HEK293 (cell line): ENCODE results near the gene METTL21A.

Experiments
- CTCF ChIA-PET: fragments of 350-600 bp; formaldehyde crosslinking; extraction: SDS; loops from one replicate; lab custom pipeline; 2021; ENCODE audit warnings: antibody characterized with exemption; lab: Yijun Ruan, JAX
- POLR2A ChIA-PET: fragments of 300-600 bp; formaldehyde crosslinking; extraction: SDS; loops from one replicate; lab custom pipeline; 2020; ENCODE audit warnings: antibody characterized with exemption, inconsistent platforms; lab: Yijun Ruan, JAX
- H3K27ac ChIP-seq: fragments of 200-500 bp; sonication (Bioruptor generic); 2 replicates; pipeline ENCODE4 v1.5.1; 2014; ENCODE audit warnings: low read depth, low read length, control low read depth, inconsistent platforms; ENCODE audit errors: extremely low read depth
- H3K36me3 ChIP-seq, 2 experiments: fragments of 200-500 bp in 1 of 2; sonication (Bioruptor generic) in 1 of 2; 1 replicate in 1 of 2; 2 replicates in 1 of 2; pipeline ENCODE4 v1.5.1; 2014 to 2017; ENCODE audit warnings: inconsistent platforms in 2 of 2, low read length in 2 of 2; ENCODE audit not compliant: control insufficient read depth in 2 of 2, insufficient read depth in 1 of 2
- H3K4me1 ChIP-seq: fragments of 200-500 bp; sonication (Bioruptor generic); 2 replicates; pipeline ENCODE4 v1.5.1; 2014; ENCODE audit warnings: mild to moderate bottlenecking, low read length, inconsistent platforms; ENCODE audit not compliant: control insufficient read depth, insufficient read depth
- H3K4me3 ChIP-seq: 2 replicates; pipeline ENCODE4 v1.5.1; 2011; ENCODE audit warnings: low read depth, mild to moderate bottlenecking, control low read depth, low read length, moderate library complexity
- H3K9me3 ChIP-seq: fragments of 200-500 bp; sonication (Bioruptor generic); 2 replicates; pipeline ENCODE4 v1.5.1; 2014; ENCODE audit warnings: low read depth, low read length, inconsistent platforms; ENCODE audit not compliant: control insufficient read depth, insufficient read depth
- BCL11B ChIP-seq: fragments of 450-650 bp; formaldehyde crosslinking; IDR thresholded peaks from 2 replicates; pipeline ENCODE4 v1.5.1; 2016; ENCODE audit warnings: low read depth, missing biosample characterization, missing genetic modification characterization
- HOXC10 ChIP-seq: sonication (generic); formaldehyde crosslinking; IDR thresholded peaks from 2 replicates; pipeline ENCODE4 v1.8.1; 2023; ENCODE audit warnings: mild to moderate bottlenecking, missing genetic modification reagents
- MYNN ChIP-seq: fragments of 450-650 bp; formaldehyde crosslinking; IDR thresholded peaks from 2 replicates; pipeline ENCODE4 v1.5.1; 2016; ENCODE audit warnings: missing biosample characterization, missing genetic modification characterization, borderline replicate concordance
- SALL2 ChIP-seq: fragments of 450-650 bp; formaldehyde crosslinking; IDR thresholded peaks from 2 replicates; pipeline ENCODE4 v1.5.0; 2017; ENCODE audit warnings: missing biosample characterization, mild to moderate bottlenecking, missing genetic modification characterization, borderline replicate concordance
- SCRT2 ChIP-seq: fragments of 450-650 bp; formaldehyde crosslinking; IDR thresholded peaks from 2 replicates; pipeline ENCODE4 v1.5.1; 2016; ENCODE audit warnings: missing biosample characterization, missing genetic modification characterization
- SETDB1 ChIP-seq: IDR thresholded peaks from one replicate; pipeline ENCODE4 v1.6.1; 2017; ENCODE audit warnings: mild to moderate bottlenecking, low read length, moderate library complexity, mixed read lengths; ENCODE audit not compliant: insufficient read length
- ZBTB7A ChIP-seq: fragments of 450-650 bp; formaldehyde crosslinking; IDR thresholded peaks from 2 replicates; pipeline ENCODE4 v1.5.1; 2016; ENCODE audit warnings: low read depth, missing biosample characterization, missing genetic modification characterization
- ZFP41 ChIP-seq: fragments of 450-650 bp; formaldehyde crosslinking; IDR thresholded peaks from 2 replicates; pipeline ENCODE4 v1.5.1; 2016; ENCODE audit warnings: missing biosample characterization, missing genetic modification characterization, borderline replicate concordance
- ZNF202 ChIP-seq: fragments of 450-650 bp; formaldehyde crosslinking; IDR thresholded peaks from 2 replicates; pipeline ENCODE4 v1.5.1; 2016; ENCODE audit warnings: missing biosample characterization, missing genetic modification characterization, borderline replicate concordance
- ZNF248 ChIP-seq: fragments of 450-650 bp; formaldehyde crosslinking; IDR thresholded peaks from 2 replicates; pipeline ENCODE4 v1.5.1; 2017; ENCODE audit warnings: missing biosample characterization, missing genetic modification characterization
- ZNF510 ChIP-seq: fragments of 450-650 bp; formaldehyde crosslinking; IDR thresholded peaks from 2 replicates; pipeline ENCODE4 v1.5.1; 2018; ENCODE audit warnings: mild to moderate bottlenecking, missing genetic modification characterization, missing biosample characterization; ENCODE audit not compliant: insufficient replicate concordance
- ZNF548 ChIP-seq: fragments of 450-650 bp; formaldehyde crosslinking; IDR thresholded peaks from 2 replicates; pipeline ENCODE4 v1.5.1; 2016; ENCODE audit warnings: missing biosample characterization, missing genetic modification characterization
- ZNF596 ChIP-seq: fragments of 450-650 bp; IDR thresholded peaks from 2 replicates; pipeline ENCODE4 v1.5.0; 2018; ENCODE audit warnings: missing biosample characterization, mild to moderate bottlenecking, missing genetic modification characterization, moderate library complexity
- ZNF792 ChIP-seq: fragments of 450-650 bp; formaldehyde crosslinking; IDR thresholded peaks from 2 replicates; pipeline ENCODE4 v1.5.1; 2016; ENCODE audit warnings: missing biosample characterization, missing genetic modification characterization
- ZSCAN16 ChIP-seq: fragments of 450-650 bp; formaldehyde crosslinking; IDR thresholded peaks from 2 replicates; pipeline ENCODE4 v1.5.1; 2016; ENCODE audit warnings: missing biosample characterization, missing genetic modification characterization
- TF ChIP-seq, protein P1 (sequence below): fragments of 450-650 bp; formaldehyde crosslinking; IDR thresholded peaks from 2 replicates; pipeline ENCODE4 v1.5.1; 2016; ENCODE audit warnings: missing biosample characterization, missing genetic modification characterization
- TF ChIP-seq, protein P2 (sequence below): fragments of 450-650 bp; formaldehyde crosslinking; IDR thresholded peaks from 2 replicates; pipeline ENCODE4 v1.5.1; 2016; ENCODE audit warnings: missing biosample characterization, missing genetic modification characterization
- TF ChIP-seq, protein P3 (sequence below): fragments of 450-650 bp; formaldehyde crosslinking; IDR thresholded peaks from 2 replicates; pipeline ENCODE4 v1.5.1; 2016; ENCODE audit warnings: missing biosample characterization, missing genetic modification characterization
- TF ChIP-seq, protein P4 (sequence below): fragments of 450-650 bp; formaldehyde crosslinking; IDR thresholded peaks from 2 replicates; pipeline ENCODE4 v1.5.1; 2016; ENCODE audit warnings: missing biosample characterization, missing genetic modification characterization
- TF ChIP-seq, protein P5 (sequence below): fragments of 450-650 bp; formaldehyde crosslinking; IDR thresholded peaks from 2 replicates; pipeline ENCODE4 v1.5.1; 2016; ENCODE audit warnings: missing biosample characterization, missing genetic modification characterization, low read depth
- TF ChIP-seq, protein P6 (sequence below): sonication (generic); formaldehyde crosslinking; IDR thresholded peaks from 2 replicates; pipeline ENCODE4 v1.8.1; 2022; ENCODE audit warnings: mild to moderate bottlenecking, moderate library complexity, missing genetic modification reagents

The METTL21A gene

DNA sequence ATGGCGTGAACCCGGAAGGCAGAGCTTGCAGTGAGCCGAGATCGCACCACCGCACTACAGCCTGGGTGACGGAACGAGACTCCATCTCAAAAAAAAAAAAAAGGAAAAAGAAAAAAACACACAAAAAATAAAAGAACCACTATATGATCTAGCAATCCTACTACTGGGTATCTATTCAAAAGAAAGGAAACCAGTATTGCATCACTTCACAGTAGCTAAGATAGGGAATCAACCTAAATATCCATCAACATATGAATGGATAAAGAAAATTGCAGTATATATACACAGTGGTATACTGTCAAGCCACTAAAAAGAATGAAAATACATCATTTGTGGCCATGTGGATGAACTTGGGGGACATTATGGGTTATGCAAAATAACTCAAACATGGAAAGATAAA is 37.9 kb downstream of the METTL21A start (continued):
- TF ChIP-seq, protein P1, sequence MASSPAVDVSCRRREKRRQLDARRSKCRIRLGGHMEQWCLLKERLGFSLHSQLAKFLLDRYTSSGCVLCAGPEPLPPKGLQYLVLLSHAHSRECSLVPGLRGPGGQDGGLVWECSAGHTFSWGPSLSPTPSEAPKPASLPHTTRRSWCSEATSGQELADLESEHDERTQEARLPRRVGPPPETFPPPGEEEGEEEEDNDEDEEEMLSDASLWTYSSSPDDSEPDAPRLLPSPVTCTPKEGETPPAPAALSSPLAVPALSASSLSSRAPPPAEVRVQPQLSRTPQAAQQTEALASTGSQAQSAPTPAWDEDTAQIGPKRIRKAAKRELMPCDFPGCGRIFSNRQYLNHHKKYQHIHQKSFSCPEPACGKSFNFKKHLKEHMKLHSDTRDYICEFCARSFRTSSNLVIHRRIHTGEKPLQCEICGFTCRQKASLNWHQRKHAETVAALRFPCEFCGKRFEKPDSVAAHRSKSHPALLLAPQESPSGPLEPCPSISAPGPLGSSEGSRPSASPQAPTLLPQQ (tag by site-specific recombination), result no peak

DNA sequence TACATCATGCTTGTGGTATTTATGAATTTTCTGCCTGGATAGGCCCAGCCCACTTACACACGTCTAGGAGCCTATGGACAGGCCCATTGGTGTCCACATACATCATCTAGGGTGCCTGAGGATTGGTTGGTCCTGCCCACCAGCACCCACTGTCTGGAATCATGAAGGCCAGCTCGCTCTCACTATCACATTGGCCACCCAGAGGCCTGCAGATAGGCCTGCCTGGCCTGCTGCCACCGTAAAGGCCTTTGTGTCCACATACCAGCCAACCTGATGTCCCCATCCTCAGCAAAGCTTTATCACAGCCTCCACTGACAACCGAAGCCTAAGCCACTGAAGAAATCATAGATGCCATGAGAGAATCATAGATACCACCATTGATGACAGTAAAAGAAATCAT is 40.2 kb downstream of the METTL21A start:
- no peaks in the 10 kb centered on the region; the same call in 1 of the 2 replicates for H3K9me3 ChIP-seq
- H3K4me3 ChIP-seq, result no peak overlapping the region
- CTCF ChIA-PET, result no interaction called here
- H3K27ac ChIP-seq, result no peak overlapping the region
- POLR2A ChIA-PET, result no interaction called here
- peaks cover 39 to 59% of the 10 kb centered on the region in 2 experiments for H3K36me3 ChIP-seq
- TF ChIP-seq MYNN (no peak), SCRT2 (tag by site-specific recombination) (no peak), ZFP41 (no peak), SALL2 (tag by site-specific recombination) (no peak), BCL11B (tag by site-specific recombination) (no peak), ZSCAN16 (tag by site-specific recombination) (no peak), ZNF548 (tag by site-specific recombination) (no peak), ZNF596 (tag by site-specific recombination) (no peak), ZNF202 (no peak), SETDB1 (no peak), ZBTB7A (tag by site-specific recombination) (no peak), ZNF792 (tag by site-specific recombination) (no peak), ZNF248 (no peak), HOXC10 (CRISPR knock-in tag) (no peak), ZNF510 (tag by site-specific recombination) (no peak)
- TF ChIP-seq, protein P2, sequence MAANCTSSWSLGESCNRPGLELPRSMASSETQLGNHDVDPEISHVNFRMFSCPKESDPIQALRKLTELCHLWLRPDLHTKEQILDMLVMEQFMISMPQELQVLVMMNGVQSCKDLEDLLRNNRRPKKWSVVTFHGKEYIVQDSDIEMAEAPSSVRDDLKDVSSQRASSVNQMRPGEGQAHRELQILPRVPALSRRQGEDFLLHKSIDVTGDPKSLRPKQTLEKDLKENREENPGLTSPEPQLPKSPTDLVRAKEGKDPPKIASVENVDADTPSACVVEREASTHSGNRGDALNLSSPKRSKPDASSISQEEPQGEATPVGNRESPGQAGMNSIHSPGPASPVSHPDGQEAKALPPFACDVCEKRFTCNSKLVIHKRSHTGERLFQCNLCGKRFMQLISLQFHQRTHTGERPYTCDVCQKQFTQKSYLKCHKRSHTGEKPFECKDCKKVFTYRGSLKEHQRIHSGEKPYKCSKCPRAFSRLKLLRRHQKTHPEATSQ, result no peak
- TF ChIP-seq, protein P3, sequence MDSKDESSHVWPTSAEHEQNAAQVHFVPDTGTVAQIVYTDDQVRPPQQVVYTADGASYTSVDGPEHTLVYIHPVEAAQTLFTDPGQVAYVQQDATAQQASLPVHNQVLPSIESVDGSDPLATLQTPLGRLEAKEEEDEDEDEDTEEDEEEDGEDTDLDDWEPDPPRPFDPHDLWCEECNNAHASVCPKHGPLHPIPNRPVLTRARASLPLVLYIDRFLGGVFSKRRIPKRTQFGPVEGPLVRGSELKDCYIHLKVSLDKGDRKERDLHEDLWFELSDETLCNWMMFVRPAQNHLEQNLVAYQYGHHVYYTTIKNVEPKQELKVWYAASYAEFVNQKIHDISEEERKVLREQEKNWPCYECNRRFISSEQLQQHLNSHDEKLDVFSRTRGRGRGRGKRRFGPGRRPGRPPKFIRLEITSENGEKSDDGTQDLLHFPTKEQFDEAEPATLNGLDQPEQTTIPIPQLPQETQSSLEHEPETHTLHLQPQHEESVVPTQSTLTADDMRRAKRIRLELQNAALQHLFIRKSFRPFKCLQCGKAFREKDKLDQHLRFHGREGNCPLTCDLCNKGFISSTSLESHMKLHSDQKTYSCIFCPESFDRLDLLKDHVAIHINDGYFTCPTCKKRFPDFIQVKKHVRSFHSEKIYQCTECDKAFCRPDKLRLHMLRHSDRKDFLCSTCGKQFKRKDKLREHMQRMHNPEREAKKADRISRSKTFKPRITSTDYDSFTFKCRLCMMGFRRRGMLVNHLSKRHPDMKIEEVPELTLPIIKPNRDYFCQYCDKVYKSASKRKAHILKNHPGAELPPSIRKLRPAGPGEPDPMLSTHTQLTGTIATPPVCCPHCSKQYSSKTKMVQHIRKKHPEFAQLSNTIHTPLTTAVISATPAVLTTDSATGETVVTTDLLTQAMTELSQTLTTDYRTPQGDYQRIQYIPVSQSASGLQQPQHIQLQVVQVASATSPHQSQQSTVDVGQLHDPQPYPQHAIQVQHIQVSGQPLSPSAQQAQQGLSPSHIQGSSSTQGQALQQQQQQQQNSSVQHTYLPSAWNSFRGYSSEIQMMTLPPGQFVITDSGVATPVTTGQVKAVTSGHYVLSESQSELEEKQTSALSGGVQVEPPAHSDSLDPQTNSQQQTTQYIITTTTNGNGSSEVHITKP (tag by site-specific recombination), result no peak
- TF ChIP-seq, protein P4, sequence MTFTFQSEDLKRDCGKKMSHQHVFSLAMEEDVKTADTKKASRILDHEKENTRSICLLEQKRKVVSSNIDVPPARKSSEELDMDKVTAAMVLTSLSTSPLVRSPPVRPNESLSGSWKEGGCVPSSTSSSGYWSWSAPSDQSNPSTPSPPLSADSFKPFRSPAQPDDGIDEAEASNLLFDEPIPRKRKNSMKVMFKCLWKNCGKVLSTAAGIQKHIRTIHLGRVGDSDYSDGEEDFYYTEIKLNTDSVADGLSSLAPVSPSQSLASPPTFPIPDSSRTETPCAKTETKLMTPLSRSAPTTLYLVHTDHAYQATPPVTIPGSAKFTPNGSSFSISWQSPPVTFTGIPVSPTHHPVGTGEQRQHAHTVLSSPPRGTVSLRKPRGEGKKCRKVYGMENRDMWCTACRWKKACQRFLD, result no peak
- TF ChIP-seq, protein P5, sequence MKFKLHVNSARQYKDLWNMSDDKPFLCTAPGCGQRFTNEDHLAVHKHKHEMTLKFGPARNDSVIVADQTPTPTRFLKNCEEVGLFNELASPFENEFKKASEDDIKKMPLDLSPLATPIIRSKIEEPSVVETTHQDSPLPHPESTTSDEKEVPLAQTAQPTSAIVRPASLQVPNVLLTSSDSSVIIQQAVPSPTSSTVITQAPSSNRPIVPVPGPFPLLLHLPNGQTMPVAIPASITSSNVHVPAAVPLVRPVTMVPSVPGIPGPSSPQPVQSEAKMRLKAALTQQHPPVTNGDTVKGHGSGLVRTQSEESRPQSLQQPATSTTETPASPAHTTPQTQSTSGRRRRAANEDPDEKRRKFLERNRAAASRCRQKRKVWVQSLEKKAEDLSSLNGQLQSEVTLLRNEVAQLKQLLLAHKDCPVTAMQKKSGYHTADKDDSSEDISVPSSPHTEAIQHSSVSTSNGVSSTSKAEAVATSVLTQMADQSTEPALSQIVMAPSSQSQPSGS, result no peak
- TF ChIP-seq, protein P6, sequence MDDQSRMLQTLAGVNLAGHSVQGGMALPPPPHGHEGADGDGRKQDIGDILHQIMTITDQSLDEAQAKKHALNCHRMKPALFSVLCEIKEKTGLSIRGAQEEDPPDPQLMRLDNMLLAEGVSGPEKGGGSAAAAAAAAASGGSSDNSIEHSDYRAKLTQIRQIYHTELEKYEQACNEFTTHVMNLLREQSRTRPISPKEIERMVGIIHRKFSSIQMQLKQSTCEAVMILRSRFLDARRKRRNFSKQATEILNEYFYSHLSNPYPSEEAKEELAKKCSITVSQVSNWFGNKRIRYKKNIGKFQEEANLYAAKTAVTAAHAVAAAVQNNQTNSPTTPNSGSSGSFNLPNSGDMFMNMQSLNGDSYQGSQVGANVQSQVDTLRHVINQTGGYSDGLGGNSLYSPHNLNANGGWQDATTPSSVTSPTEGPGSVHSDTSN (CRISPR knock-in tag), result no peak
- TF ChIP-seq, all 188 proteins: peak for 0
- no peaks in the 10 kb centered on the region for H3K4me1 ChIP-seq
